Large intestine (tissue), 1 donor: ENCODE data around the gene GBA3. TPM values are rescaled to one million over a fixed set of nuclear protein-coding genes. Genes with fewer than 3 reads are reported as not detected.

Experiments
- polyA plus RNA-seq: library from polyadenylated mRNA; unstranded; fragments of 120-200 nt; gene quantifications from one replicate; pipeline ENCODE4 v1.2.1, GENCODE V29; 2013

The GBA3 gene
- polyA plus RNA-seq, 1 donor = 74.1 TPM

Other genes with a start within 250 kb of the GBA3 start
- 51.5 TPM for gene ADGRA3, start 176.9 kb upstream of the GBA3 start, polyA plus RNA-seq